Liver (tissue), 9 donors: ENCODE measurements around the gene R3HCC1L. TPM values are rescaled to one million over a fixed set of nuclear protein-coding genes. Genes with fewer than 3 reads are reported as not detected.

Source experiments
- DNase-seq: peaks from one replicate; pipeline ENCODE4 v3.0.0-alpha.2; 2017; ENCODE audit warnings: low spot score
- H3K27ac ChIP-seq, 2 donors: one replicate each; pipeline ENCODE4 v1.7.0; 2013; ENCODE audit warnings: inconsistent platforms in 2 of 2, low read length in 2 of 2, control low read depth in 1 of 2, low read depth in 1 of 2, mild to moderate bottlenecking in 1 of 2
- H3K27me3 ChIP-seq, 4 donors: one replicate each; pipeline versions ENCODE4 v1.6.1 to v1.7.0; 2013; ENCODE audit warnings: low read length in 3 of 4, inconsistent platforms in 1 of 4, mild to moderate bottlenecking in 1 of 4, moderate library complexity in 1 of 4; ENCODE audit not compliant: control insufficient read depth in 4 of 4, insufficient read depth in 4 of 4
- H3K36me3 ChIP-seq, 4 donors: one replicate each; pipeline versions ENCODE4 v1.6.1 to v1.7.0; 2013; ENCODE audit warnings: low read length in 3 of 4, mild to moderate bottlenecking in 3 of 4, low read depth in 1 of 4, moderate library complexity in 1 of 4; ENCODE audit not compliant: control insufficient read depth in 4 of 4, insufficient read depth in 3 of 4
- H3K4me1 ChIP-seq, 4 donors: one replicate each; pipeline versions ENCODE4 v1.6.1 to v1.7.0; 2013; ENCODE audit warnings: low read length in 3 of 4, mild to moderate bottlenecking in 3 of 4, moderate library complexity in 1 of 4; ENCODE audit not compliant: control insufficient read depth in 4 of 4, insufficient read depth in 4 of 4
- H3K4me3 ChIP-seq, 3 donors: one replicate each; pipeline versions ENCODE4 v1.6.1 to v1.7.0; 2013; ENCODE audit warnings: low read length in 3 of 3, control low read depth in 1 of 3, low read depth in 1 of 3, mild to moderate bottlenecking in 1 of 3
- H3K9ac ChIP-seq, 2 donors: one replicate each; pipeline ENCODE4 v1.7.0; 2013; ENCODE audit warnings: low read length in 2 of 2, mild to moderate bottlenecking in 2 of 2, moderate library complexity in 2 of 2, control low read depth in 1 of 2, low read depth in 1 of 2
- H3K9me3 ChIP-seq, 4 donors: one replicate each; pipeline versions ENCODE4 v1.6.1 to v1.7.0; 2013; ENCODE audit warnings: low read length in 3 of 4; ENCODE audit not compliant: control insufficient read depth in 4 of 4
- EGR1 ChIP-seq, 2 donors: IDR thresholded peaks; 2 replicates each; pipeline ENCODE4 v1.6.1; 2016 to 2018; ENCODE audit warnings: antibody characterized with exemption in 2 of 2, low read depth in 2 of 2
- FOXA1 ChIP-seq: IDR thresholded peaks from 2 replicates; pipeline ENCODE4 v1.6.1; 2016; ENCODE audit warnings: antibody characterized with exemption
- FOXA2 ChIP-seq: IDR thresholded peaks from 2 replicates; pipeline ENCODE4 v1.6.1; 2016; ENCODE audit warnings: antibody characterized with exemption
- GABPA ChIP-seq, 2 donors: IDR thresholded peaks in 1 of 2; conservative IDR thresholded peaks in 1 of 2; 2 replicates each; pipeline ENCODE4 v1.6.1; 2016; ENCODE audit warnings: antibody characterized with exemption in 2 of 2, mild to moderate bottlenecking in 1 of 2, moderate library complexity in 1 of 2
- HNF4A ChIP-seq, 2 donors: conservative IDR thresholded peaks; 2 replicates each; pipeline ENCODE4 v1.6.1; 2016; ENCODE audit warnings: antibody characterized with exemption in 2 of 2, mild to moderate bottlenecking in 2 of 2
- HNF4G ChIP-seq: IDR thresholded peaks from 2 replicates; pipeline ENCODE4 v1.6.1; 2016; ENCODE audit warnings: antibody characterized with exemption
- JUND ChIP-seq, 2 donors: IDR thresholded peaks; 2 replicates each; pipeline ENCODE4 v1.6.1; 2016; ENCODE audit warnings: antibody characterized with exemption in 2 of 2
- NR2F2 ChIP-seq: IDR thresholded peaks from 2 replicates; pipeline ENCODE4 v1.6.1; 2016; ENCODE audit warnings: antibody characterized with exemption
- RXRA ChIP-seq, 2 donors: IDR thresholded peaks; 2 replicates each; pipeline ENCODE4 v1.6.1; 2017 to 2018; ENCODE audit warnings: antibody characterized with exemption in 2 of 2, mild to moderate bottlenecking in 1 of 2
- TAF1 ChIP-seq: conservative IDR thresholded peaks from 2 replicates; pipeline ENCODE4 v1.6.1; 2016; ENCODE audit warnings: antibody characterized with exemption, mild to moderate bottlenecking
- YY1 ChIP-seq: IDR thresholded peaks from 2 replicates; pipeline ENCODE4 v1.6.1; 2016; ENCODE audit warnings: antibody characterized with exemption, mild to moderate bottlenecking
- WGBS: extraction: QIAGEN DNeasy Blood & Tissue Kit; methylation state at CpG from one replicate; pipeline ENCODE4 v1.1.7; 2013; 5-methylcytosine and 5-hydroxymethylcytosine counted together
- polyA plus RNA-seq, 2 donors: library from polyadenylated mRNA; stranded (reverse) in 1 of 2; unstranded in 1 of 2; fragments of 200-250 nt in 1 of 2; fragments of >200 nt in 1 of 2; fragmentation: Nextera tagmentation in 1 of 2; extraction: Ambion mirVana in 1 of 2; gene quantifications; one replicate each; pipeline versions ENCODE4 v1.2.1 to v1.2.3, GENCODE V29; 2013 to 2015
- total RNA-seq, 2 donors: library from RNA; depleted of rRNA; stranded (reverse); fragments of >200 nt; gene quantifications; one replicate each; pipeline ENCODE4 v1.2.3, GENCODE V29; 2014
- TF ChIP-seq, protein P1 (sequence below): IDR thresholded peaks from 2 replicates; pipeline ENCODE4 v1.6.1; 2016; ENCODE audit warnings: antibody characterized with exemption
- TF ChIP-seq, protein P2 (sequence below): IDR thresholded peaks from 2 replicates; pipeline ENCODE4 v1.6.1; 2016; ENCODE audit warnings: antibody characterized with exemption
- TF ChIP-seq, protein P3 (sequence below): fragments of 150-350 bp; IDR thresholded peaks from 2 replicates; pipeline ENCODE4 v1.5.1; 2017; ENCODE audit warnings: improper control_type of control experiment, low read depth, low read length; ENCODE audit not compliant: missing input control
- TF ChIP-seq, protein P4 (sequence below): IDR thresholded peaks from 2 replicates; pipeline ENCODE4 v1.6.1; 2016; ENCODE audit warnings: antibody characterized with exemption
- TF ChIP-seq, protein P5 (sequence below): IDR thresholded peaks from 2 replicates; pipeline ENCODE4 v1.6.1; 2016; ENCODE audit warnings: antibody characterized with exemption, mild to moderate bottlenecking
- donor health status: healthy.
- donor health status: healthy.
- donor health status: healthy.
- donor health status: healthy.
- donor health status: healthy.

R3HCC1L gene
- total and polyA plus RNA-seq, 4 donors = 3.2 to 11.2 (median 7.4) TPM

DNA sequence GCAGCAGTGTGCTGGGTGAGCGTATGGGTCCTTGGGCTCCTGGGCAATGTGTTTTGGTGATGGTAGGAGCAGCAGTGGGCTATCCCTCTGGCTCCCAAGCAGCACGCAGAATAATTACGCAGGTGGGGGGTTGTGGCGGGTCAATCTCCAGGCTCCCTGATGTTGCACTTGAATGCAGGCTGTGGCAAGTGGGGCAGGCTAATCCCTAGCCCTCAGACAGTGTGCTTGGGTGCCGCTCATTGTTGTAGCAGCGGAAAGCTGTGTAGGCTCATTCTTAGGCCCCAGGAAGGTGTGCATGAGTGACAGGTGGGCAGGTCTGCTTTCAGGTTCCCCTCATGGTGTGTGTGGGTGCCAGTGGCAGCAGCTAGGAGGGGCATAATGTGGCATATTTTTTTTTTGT lies 89.4 kb downstream of the R3HCC1L start:
- H3K9me3 ChIP-seq = peaks cover 0 to 8% (median 4%) of the 10 kb centered on the region in 4 donors
- no peak overlapping the region for H3K27ac ChIP-seq
- peaks cover 0 to 4% (median 0%) of the 10 kb centered on the region in 4 donors for H3K36me3 ChIP-seq
- 99% methylated on average over 6 of the region's 6 CpGs for WGBS
- DNase-seq = no peak
- no peaks in the 10 kb centered on the region for H3K27me3 ChIP-seq
- H3K4me1 ChIP-seq = peaks cover 0 to 1% (median 0%) of the 10 kb centered on the region in 4 donors
- H3K9ac ChIP-seq = no peak overlapping the region
- H3K4me3 ChIP-seq = no peak overlapping the region
- TF ChIP-seq, protein P1, sequence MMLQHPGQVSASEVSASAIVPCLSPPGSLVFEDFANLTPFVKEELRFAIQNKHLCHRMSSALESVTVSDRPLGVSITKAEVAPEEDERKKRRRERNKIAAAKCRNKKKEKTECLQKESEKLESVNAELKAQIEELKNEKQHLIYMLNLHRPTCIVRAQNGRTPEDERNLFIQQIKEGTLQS = no peak
- TF ChIP-seq, protein P2, sequence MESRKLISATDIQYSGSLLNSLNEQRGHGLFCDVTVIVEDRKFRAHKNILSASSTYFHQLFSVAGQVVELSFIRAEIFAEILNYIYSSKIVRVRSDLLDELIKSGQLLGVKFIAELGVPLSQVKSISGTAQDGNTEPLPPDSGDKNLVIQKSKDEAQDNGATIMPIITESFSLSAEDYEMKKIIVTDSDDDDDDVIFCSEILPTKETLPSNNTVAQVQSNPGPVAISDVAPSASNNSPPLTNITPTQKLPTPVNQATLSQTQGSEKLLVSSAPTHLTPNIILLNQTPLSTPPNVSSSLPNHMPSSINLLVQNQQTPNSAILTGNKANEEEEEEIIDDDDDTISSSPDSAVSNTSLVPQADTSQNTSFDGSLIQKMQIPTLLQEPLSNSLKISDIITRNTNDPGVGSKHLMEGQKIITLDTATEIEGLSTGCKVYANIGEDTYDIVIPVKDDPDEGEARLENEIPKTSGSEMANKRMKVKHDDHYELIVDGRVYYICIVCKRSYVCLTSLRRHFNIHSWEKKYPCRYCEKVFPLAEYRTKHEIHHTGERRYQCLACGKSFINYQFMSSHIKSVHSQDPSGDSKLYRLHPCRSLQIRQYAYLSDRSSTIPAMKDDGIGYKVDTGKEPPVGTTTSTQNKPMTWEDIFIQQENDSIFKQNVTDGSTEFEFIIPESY = no peak
- TF ChIP-seq HNF4G (no peak), RXRA (IDR thresholded peaks at IDR 0.05) (no peak), GABPA (IDR thresholded peaks at IDR 0.05 in 1 of 2, conservative IDR thresholded peaks at IDR 0.05 in 1 of 2) (no peak), NR2F2 (no peak), EGR1 (IDR thresholded peaks at IDR 0.05; ENCODE audit: low read depth in 2 of 2) (no peak), FOXA1 (no peak), HNF4A (conservative IDR thresholded peaks at IDR 0.05) (no peak), YY1 (no peak), TAF1 (no peak), FOXA2 (no peak), JUND (IDR thresholded peaks at IDR 0.05) (no peak)
- TF ChIP-seq, protein P3, sequence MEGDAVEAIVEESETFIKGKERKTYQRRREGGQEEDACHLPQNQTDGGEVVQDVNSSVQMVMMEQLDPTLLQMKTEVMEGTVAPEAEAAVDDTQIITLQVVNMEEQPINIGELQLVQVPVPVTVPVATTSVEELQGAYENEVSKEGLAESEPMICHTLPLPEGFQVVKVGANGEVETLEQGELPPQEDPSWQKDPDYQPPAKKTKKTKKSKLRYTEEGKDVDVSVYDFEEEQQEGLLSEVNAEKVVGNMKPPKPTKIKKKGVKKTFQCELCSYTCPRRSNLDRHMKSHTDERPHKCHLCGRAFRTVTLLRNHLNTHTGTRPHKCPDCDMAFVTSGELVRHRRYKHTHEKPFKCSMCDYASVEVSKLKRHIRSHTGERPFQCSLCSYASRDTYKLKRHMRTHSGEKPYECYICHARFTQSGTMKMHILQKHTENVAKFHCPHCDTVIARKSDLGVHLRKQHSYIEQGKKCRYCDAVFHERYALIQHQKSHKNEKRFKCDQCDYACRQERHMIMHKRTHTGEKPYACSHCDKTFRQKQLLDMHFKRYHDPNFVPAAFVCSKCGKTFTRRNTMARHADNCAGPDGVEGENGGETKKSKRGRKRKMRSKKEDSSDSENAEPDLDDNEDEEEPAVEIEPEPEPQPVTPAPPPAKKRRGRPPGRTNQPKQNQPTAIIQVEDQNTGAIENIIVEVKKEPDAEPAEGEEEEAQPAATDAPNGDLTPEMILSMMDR = no peak
- TF ChIP-seq, protein P4, sequence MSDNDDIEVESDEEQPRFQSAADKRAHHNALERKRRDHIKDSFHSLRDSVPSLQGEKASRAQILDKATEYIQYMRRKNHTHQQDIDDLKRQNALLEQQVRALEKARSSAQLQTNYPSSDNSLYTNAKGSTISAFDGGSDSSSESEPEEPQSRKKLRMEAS = no peak

DNA sequence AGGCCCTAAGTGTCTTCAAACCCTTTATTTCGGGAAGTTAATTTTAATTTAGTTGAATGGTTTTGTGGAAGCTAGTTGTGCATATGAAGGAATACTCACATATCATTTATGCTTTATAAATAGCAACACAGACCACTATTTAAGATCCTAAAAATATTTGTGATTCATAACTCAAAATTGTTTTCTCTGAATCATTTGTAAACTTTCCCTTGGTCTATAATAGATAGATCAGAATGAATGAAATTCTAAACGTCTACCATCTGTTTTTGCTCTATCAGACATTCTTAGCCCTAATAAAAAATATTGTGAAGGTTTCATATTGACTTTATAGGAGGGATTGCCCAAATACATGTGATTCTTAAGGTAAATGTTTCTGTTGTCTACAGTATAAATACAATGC lies 90.1 kb downstream of the R3HCC1L start:
- no peak for DNase-seq
- H3K27ac ChIP-seq = no peak overlapping the region
- 84% methylated on average over 2 of the region's 2 CpGs for WGBS
- peaks cover 0 to 1% (median 0%) of the 10 kb centered on the region in 4 donors for H3K4me1 ChIP-seq
- no peak overlapping the region for H3K9ac ChIP-seq
- TF ChIP-seq, protein P4 = no peak
- no peak overlapping the region for H3K4me3 ChIP-seq
- no peaks in the 10 kb centered on the region for H3K27me3 ChIP-seq
- peaks cover 0 to 7% (median 3%) of the 10 kb centered on the region in 4 donors for H3K9me3 ChIP-seq
- peaks cover 0 to 2% (median 0%) of the 10 kb centered on the region in 4 donors for H3K36me3 ChIP-seq

DNA sequence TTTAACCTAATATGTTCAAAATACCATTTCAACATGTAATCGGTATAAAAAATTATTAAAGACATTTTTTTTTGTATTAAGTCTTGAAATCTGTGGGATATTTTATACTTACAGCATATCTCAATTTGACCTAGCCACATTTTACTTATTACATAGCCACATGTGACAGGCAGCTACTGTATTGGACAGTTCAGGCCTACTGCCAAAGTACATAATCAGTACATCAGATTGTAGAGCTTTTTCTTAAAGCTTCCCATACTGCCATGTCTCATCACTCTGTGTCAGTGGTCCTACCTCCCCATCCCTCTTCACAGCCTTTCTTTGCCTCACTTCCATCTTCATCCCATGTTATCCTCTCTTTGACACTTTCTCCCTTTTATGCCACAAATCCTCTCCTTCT lies 90.5 kb downstream of the R3HCC1L start:
- DNase-seq = no peak
- Histone ChIP-seq H3K27ac (no peak overlapping the region), H3K4me1 (peaks cover 0 to 1% (median 0%) of the 10 kb centered on the region in 4 donors), H3K9ac (no peak overlapping the region), H3K4me3 (no peak overlapping the region), H3K27me3 (no peaks in the 10 kb centered on the region), H3K9me3 (peaks cover 0 to 4% (median under 1%) of the 10 kb centered on the region in 4 donors), H3K36me3 (no peaks in the 10 kb centered on the region)
- 98% methylated on average over 1 of the region's 1 CpG for WGBS
- TF ChIP-seq, protein P2 = no peak
- TF ChIP-seq RXRA (IDR thresholded peaks at IDR 0.05) (no peak), GABPA (IDR thresholded peaks at IDR 0.05 in 1 of 2, conservative IDR thresholded peaks at IDR 0.05 in 1 of 2) (no peak), HNF4A (conservative IDR thresholded peaks at IDR 0.05) (no peak)
- TF ChIP-seq, protein P5, sequence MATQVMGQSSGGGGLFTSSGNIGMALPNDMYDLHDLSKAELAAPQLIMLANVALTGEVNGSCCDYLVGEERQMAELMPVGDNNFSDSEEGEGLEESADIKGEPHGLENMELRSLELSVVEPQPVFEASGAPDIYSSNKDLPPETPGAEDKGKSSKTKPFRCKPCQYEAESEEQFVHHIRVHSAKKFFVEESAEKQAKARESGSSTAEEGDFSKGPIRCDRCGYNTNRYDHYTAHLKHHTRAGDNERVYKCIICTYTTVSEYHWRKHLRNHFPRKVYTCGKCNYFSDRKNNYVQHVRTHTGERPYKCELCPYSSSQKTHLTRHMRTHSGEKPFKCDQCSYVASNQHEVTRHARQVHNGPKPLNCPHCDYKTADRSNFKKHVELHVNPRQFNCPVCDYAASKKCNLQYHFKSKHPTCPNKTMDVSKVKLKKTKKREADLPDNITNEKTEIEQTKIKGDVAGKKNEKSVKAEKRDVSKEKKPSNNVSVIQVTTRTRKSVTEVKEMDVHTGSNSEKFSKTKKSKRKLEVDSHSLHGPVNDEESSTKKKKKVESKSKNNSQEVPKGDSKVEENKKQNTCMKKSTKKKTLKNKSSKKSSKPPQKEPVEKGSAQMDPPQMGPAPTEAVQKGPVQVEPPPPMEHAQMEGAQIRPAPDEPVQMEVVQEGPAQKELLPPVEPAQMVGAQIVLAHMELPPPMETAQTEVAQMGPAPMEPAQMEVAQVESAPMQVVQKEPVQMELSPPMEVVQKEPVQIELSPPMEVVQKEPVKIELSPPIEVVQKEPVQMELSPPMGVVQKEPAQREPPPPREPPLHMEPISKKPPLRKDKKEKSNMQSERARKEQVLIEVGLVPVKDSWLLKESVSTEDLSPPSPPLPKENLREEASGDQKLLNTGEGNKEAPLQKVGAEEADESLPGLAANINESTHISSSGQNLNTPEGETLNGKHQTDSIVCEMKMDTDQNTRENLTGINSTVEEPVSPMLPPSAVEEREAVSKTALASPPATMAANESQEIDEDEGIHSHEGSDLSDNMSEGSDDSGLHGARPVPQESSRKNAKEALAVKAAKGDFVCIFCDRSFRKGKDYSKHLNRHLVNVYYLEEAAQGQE = no peak
- TF ChIP-seq, protein P1 = no peak
